ENCODE results near the gene DCP1A. TPM values are rescaled to one million over a fixed set of nuclear protein-coding genes. Genes with fewer than 3 reads are reported as not detected.

The DCP1A gene
- total RNA-seq, 1 experiment from 2014 or later = 32.9 TPM

DNA sequence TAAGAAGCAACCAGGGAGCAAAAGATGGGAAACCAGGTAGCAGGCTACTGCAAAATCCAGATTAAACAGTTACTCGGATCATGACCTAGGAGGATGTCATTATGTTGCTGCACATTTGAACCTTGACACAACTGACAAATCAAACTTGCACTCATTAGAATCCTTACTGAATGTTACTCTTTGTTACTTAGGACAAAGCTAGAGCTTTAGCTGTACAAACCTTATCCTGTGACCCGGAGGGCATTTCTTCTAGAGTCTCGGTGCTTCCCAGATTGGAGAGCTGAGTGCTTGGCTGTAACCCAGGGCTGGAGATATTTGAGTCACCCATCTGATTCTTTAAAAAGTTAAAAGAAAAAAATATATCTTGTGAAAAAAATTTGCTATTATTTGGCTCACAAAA, 43.4 kb downstream of the DCP1A start:
- 0 out of 2 replicates have a peak, but pooled peaks cover 6% of the 10 kb centered on the region for H3K4me1 ChIP-seq
- DNase-seq = no peak
- ChIA-PET POLR2A (no interaction called here), CTCF (no interaction called here)
- H3K9me3 ChIP-seq = no peaks in the 10 kb centered on the region
- no peaks in the 10 kb centered on the region for H3K27me3 Mint-ChIP-seq (ENCODE audit: insufficient read depth, unreplicated experiment)
- H3K36me3 ChIP-seq (ENCODE audit: control insufficient read depth, insufficient read depth, low read length) = peaks cover 2% of the 10 kb centered on the region
- H3K4me1 Mint-ChIP-seq (ENCODE audit: low read depth, unreplicated experiment) = no peaks in the 10 kb centered on the region
- BruUV-seq (replicated peaks) = no TSS peak
- H3K4me3 ChIP-seq (ENCODE audit: low read depth, low read length) = no peak overlapping the region
- H3K27ac Mint-ChIP-seq (ENCODE audit: unreplicated experiment) = peak overlapping the region; percentile 17
- TF ChIP-seq, protein P1, sequence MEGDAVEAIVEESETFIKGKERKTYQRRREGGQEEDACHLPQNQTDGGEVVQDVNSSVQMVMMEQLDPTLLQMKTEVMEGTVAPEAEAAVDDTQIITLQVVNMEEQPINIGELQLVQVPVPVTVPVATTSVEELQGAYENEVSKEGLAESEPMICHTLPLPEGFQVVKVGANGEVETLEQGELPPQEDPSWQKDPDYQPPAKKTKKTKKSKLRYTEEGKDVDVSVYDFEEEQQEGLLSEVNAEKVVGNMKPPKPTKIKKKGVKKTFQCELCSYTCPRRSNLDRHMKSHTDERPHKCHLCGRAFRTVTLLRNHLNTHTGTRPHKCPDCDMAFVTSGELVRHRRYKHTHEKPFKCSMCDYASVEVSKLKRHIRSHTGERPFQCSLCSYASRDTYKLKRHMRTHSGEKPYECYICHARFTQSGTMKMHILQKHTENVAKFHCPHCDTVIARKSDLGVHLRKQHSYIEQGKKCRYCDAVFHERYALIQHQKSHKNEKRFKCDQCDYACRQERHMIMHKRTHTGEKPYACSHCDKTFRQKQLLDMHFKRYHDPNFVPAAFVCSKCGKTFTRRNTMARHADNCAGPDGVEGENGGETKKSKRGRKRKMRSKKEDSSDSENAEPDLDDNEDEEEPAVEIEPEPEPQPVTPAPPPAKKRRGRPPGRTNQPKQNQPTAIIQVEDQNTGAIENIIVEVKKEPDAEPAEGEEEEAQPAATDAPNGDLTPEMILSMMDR (IDR thresholded peaks at IDR 0.05; ENCODE audit: insufficient read depth in 1 of 2, low read depth in 1 of 2, low read length in 1 of 2, severe bottlenecking in 1 of 2, unreplicated experiment in 1 of 2) = no peak
- H3K36me3 Mint-ChIP-seq (ENCODE audit: insufficient read depth, unreplicated experiment) = peaks cover 67% of the 10 kb centered on the region
- H3K4me3 Mint-ChIP-seq (ENCODE audit: unreplicated experiment) = no peak overlapping the region
- intact Hi-C loops (cut with micrococcal nuclease; ENCODE audit: unreplicated experiment) = no loop called here
- no peaks in the 10 kb centered on the region for H3K9me3 Mint-ChIP-seq (ENCODE audit: unreplicated experiment)
- H3K27me3 ChIP-seq (replicated peaks; ENCODE audit: control insufficient read depth, insufficient read depth, low read length) = no peaks in the 10 kb centered on the region

DNA sequence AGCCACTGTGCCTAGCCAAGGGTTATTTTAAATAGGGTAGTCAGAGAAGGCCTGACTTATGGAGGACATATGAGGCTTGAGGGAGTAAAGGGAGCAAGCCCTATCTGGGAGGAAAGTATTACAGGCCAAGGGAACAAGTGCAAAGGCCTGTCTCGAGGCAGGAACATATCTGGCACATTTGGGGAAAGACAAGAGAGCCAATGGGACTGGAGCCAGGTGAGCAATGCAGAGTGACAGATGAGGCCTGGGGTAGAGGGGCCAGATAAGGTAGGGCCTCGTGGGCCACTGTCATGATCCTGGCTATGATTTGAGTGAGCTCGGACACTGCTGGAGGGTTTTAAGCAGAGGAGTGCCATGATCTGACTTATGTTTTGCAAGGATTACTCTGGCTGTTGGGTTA, 43.8 kb downstream of the DCP1A start:
- POLR2A ChIA-PET = no interaction called here
- CTCF ChIA-PET = no interaction called here
- Mint-ChIP-seq H3K27me3 (ENCODE audit: insufficient read depth, unreplicated experiment) (no peaks in the 10 kb centered on the region), H3K9me3 (ENCODE audit: unreplicated experiment) (no peaks in the 10 kb centered on the region), H3K4me3 (ENCODE audit: unreplicated experiment) (no peak overlapping the region), H3K27ac (ENCODE audit: unreplicated experiment) (peak overlapping the region; percentile 17), H3K36me3 (ENCODE audit: insufficient read depth, unreplicated experiment) (peaks cover 63% of the 10 kb centered on the region), H3K4me1 (ENCODE audit: low read depth, unreplicated experiment) (no peaks in the 10 kb centered on the region)
- peaks cover 2% of the 10 kb centered on the region for H3K36me3 ChIP-seq (ENCODE audit: control insufficient read depth, insufficient read depth, low read length)
- H3K9me3 ChIP-seq = no peaks in the 10 kb centered on the region
- 0 out of 2 replicates have a peak, but pooled peaks cover 6% of the 10 kb centered on the region for H3K4me1 ChIP-seq
- BruUV-seq (replicated peaks) = no TSS peak
- DNase-seq = no peak
- no peaks in the 10 kb centered on the region for H3K27me3 ChIP-seq (replicated peaks; ENCODE audit: control insufficient read depth, insufficient read depth, low read length)
- no peak overlapping the region for H3K4me3 ChIP-seq (ENCODE audit: low read depth, low read length)
- TF ChIP-seq, protein P1 (IDR thresholded peaks at IDR 0.05; ENCODE audit: insufficient read depth in 1 of 2, low read depth in 1 of 2, low read length in 1 of 2, severe bottlenecking in 1 of 2, unreplicated experiment in 1 of 2) = no peak
- intact Hi-C loops (cut with micrococcal nuclease; ENCODE audit: unreplicated experiment) = no loop called here

DNA sequence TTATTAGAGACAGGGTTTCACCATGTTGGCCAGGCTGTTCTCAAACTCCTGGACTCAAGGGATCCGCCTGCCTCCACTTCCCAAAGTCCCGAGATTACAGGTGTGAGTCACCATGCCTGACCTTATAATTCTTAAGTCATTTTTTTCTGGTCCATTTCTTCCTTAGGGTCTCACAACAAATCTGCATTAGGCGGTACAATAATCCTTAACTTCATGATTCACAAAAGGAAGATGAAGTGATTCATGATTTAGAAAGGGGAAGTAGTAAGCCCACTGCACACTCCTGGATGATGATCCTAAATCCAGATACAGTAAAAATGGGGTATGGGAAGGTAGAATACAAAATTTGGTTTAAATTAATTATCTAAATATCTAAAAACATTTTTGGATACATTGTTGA, 46.5 kb downstream of the DCP1A start:
- Histone ChIP-seq H3K4me3 (ENCODE audit: low read depth, low read length) (no peak overlapping the region), H3K36me3 (ENCODE audit: control insufficient read depth, insufficient read depth, low read length) (peaks cover 2% of the 10 kb centered on the region), H3K9me3 (no peaks in the 10 kb centered on the region), H3K4me1 (0 out of 2 replicates have a peak, but pooled peaks cover 6% of the 10 kb centered on the region), H3K27me3 (replicated peaks; ENCODE audit: control insufficient read depth, insufficient read depth, low read length) (no peaks in the 10 kb centered on the region)
- Mint-ChIP-seq H3K9me3 (ENCODE audit: unreplicated experiment) (no peaks in the 10 kb centered on the region), H3K27me3 (ENCODE audit: insufficient read depth, unreplicated experiment) (no peaks in the 10 kb centered on the region), H3K4me3 (ENCODE audit: unreplicated experiment) (no peak overlapping the region), H3K4me1 (ENCODE audit: low read depth, unreplicated experiment) (no peaks in the 10 kb centered on the region), H3K27ac (ENCODE audit: unreplicated experiment) (no peak overlapping the region), H3K36me3 (ENCODE audit: insufficient read depth, unreplicated experiment) (peaks cover 53% of the 10 kb centered on the region)
- intact Hi-C loops (cut with micrococcal nuclease; ENCODE audit: unreplicated experiment) = no loop called here
- TF ChIP-seq, protein P1 (IDR thresholded peaks at IDR 0.05; ENCODE audit: insufficient read depth in 1 of 2, low read depth in 1 of 2, low read length in 1 of 2, severe bottlenecking in 1 of 2, unreplicated experiment in 1 of 2) = no peak
- ChIA-PET CTCF (interaction anchor here (0.7 kb wide), 1 partner anchor 399 kb away, joined by 4 read pairs; no protein-coding TSS in a partner anchor), POLR2A (no interaction called here)
- no peak for DNase-seq
- no TSS peak for BruUV-seq (replicated peaks)
